Activated CD4-positive, alpha-beta memory T cell treated with anti-CD3 and anti-CD28 coated beads for 36 hours (primary cell): Measurements from ENCODE around the gene ANAPC10. TPM values are rescaled to one million over a fixed set of nuclear protein-coding genes. Genes with fewer than 3 reads are reported as not detected.

Source experiments
- total RNA-seq, 2 experiments: library from RNA; stranded (reverse); gene quantifications; one replicate each; pipeline ENCODE4 v1.2.3, GENCODE V29; 2021

The ANAPC10 gene
- total RNA-seq, 2 experiments from 2014 or later, result 28.2 to 28.3 TPM

Other genes with a start within 250 kb of the ANAPC10 start
- 100 to 1,000 TPM; 138 to 145 TPM for gene ABCE1, start 115 bp upstream of the ANAPC10 start, total RNA-seq
- 10 to 100 TPM; 41.5 to 43.3 TPM for gene OTUD4, start 82.4 kb upstream of the ANAPC10 start, total RNA-seq